OCI-LY1 (cell line): ENCODE results near the gene ASAH2.

Experiments
- H2AFZ ChIP-seq: fragments of 200-600 bp; sonication (generic), shearing (Covaris generic); 2 replicates; pipeline ENCODE4 v1.6.0; 2014; ENCODE audit warnings: antibody characterized with exemption, mild to moderate bottlenecking, low read length
- H3F3A ChIP-seq: fragments of 200-600 bp; sonication (generic), shearing (Covaris generic); 2 replicates; pipeline ENCODE4 v1.6.0; 2014; ENCODE audit warnings: mild to moderate bottlenecking, antibody characterized with exemption, low read length, moderate library complexity; ENCODE audit not compliant: insufficient read depth
- H3K27ac ChIP-seq: fragments of 200-600 bp; sonication (generic); 2 replicates; pipeline ENCODE4 v1.5.1; 2014; ENCODE audit warnings: low read length, mixed run types, mild to moderate bottlenecking, low read depth; ENCODE audit not compliant: poor library complexity, severe bottlenecking
- H3K27me3 ChIP-seq: fragments of 200-600 bp; sonication (generic); 2 replicates; pipeline ENCODE4 v1.6.0; 2014; ENCODE audit warnings: antibody characterized with exemption, mild to moderate bottlenecking, low read length, moderate library complexity; ENCODE audit not compliant: insufficient read depth
- H3K36me3 ChIP-seq: fragments of 200-600 bp; sonication (generic); 2 replicates; pipeline ENCODE4 v1.6.1; 2014; ENCODE audit warnings: mild to moderate bottlenecking, antibody characterized with exemption, low read length, moderate library complexity, mixed read lengths; ENCODE audit not compliant: insufficient read depth
- H3K4me1 ChIP-seq: fragments of 200-600 bp; sonication (generic); 2 replicates; pipeline ENCODE4 v1.5.1; 2014; ENCODE audit warnings: mild to moderate bottlenecking, low read length, moderate library complexity; ENCODE audit not compliant: insufficient read depth, severe bottlenecking
- H3K4me2 ChIP-seq: fragments of 200-600 bp; sonication (generic), shearing (Covaris generic); 2 replicates; pipeline ENCODE4 v1.6.1; 2014; ENCODE audit warnings: low read length
- H3K4me3 ChIP-seq: fragments of 200-600 bp; sonication (generic); 2 replicates; pipeline ENCODE4 v1.5.1; 2014; ENCODE audit warnings: low read length, low read depth, mild to moderate bottlenecking, mixed read lengths; ENCODE audit not compliant: poor library complexity, severe bottlenecking
- H3K79me2 ChIP-seq: fragments of 200-600 bp; shearing (Covaris generic); 2 replicates; pipeline ENCODE4 v1.6.1; 2016; ENCODE audit warnings: mixed run types, low read length, mixed read lengths; ENCODE audit not compliant: insufficient read depth
- H3K9ac ChIP-seq: fragments of 200-600 bp; sonication (generic), shearing (Covaris generic); 2 replicates; pipeline ENCODE4 v1.6.1; 2014; ENCODE audit warnings: mild to moderate bottlenecking, low read length, mixed read lengths
- H3K9me2 ChIP-seq: fragments of 200-600 bp; sonication (generic), shearing (Covaris generic); 2 replicates; pipeline ENCODE4 v1.6.1; 2014; ENCODE audit warnings: low read depth, mild to moderate bottlenecking, low read length, mixed read lengths
- H3K9me3 ChIP-seq: fragments of 200-600 bp; shearing (Covaris generic); 2 replicates; pipeline ENCODE4 v1.6.1; 2014; ENCODE audit warnings: low read length, mixed read lengths
- H4K20me1 ChIP-seq: fragments of 200-600 bp; sonication (generic), shearing (Covaris generic); 2 replicates; pipeline ENCODE4 v1.6.0; 2016; ENCODE audit warnings: mild to moderate bottlenecking, low read length; ENCODE audit not compliant: insufficient read depth
- CTCF ChIP-seq: fragments of 200-600 bp; sonication (generic), shearing (Covaris generic); IDR thresholded peaks from 2 replicates; pipeline ENCODE4 v1.5.1; 2017; ENCODE audit warnings: mild to moderate bottlenecking, antibody characterized with exemption, low read length, moderate library complexity, mixed read lengths
- EZH2 ChIP-seq: fragments of 200-600 bp; sonication (generic), shearing (Covaris generic); IDR thresholded peaks from 2 replicates; pipeline ENCODE4 v1.8.0; 2017; ENCODE audit warnings: borderline replicate concordance, mixed run types, mild to moderate bottlenecking, antibody characterized with exemption, low read length, moderate library complexity, mixed read lengths

The ASAH2 gene

GRCh38 chr10:50224330-50224952, 26.9 kb downstream of the ASAH2 start:
- Histone ChIP-seq H3K9me2 (no peaks in the 10 kb centered on the region), H3K27me3 (no peaks in the 10 kb centered on the region), H3K4me1 (peaks cover 2% of the 10 kb centered on the region), H3K27ac (no peak overlapping the region), H3K79me2 (no peaks in the 10 kb centered on the region), H2AFZ (no peak overlapping the region), H3F3A (no peaks in the 10 kb centered on the region), H3K4me3 (no peak overlapping the region), H3K4me2 (no peak overlapping the region), H3K9me3 (no peaks in the 10 kb centered on the region), H3K9ac (no peak overlapping the region), H4K20me1 (no peaks in the 10 kb centered on the region), H3K36me3 (no peaks in the 10 kb centered on the region)
- TF ChIP-seq CTCF (peak; percentile 66), EZH2 (no peak)

GRCh38 chr10:50222199-50222598, 29.1 kb downstream of the ASAH2 start:
- no peak overlapping the region for H3K27ac ChIP-seq
- H3K27me3 ChIP-seq, result no peaks in the 10 kb centered on the region
- no peaks in the 10 kb centered on the region for H3K36me3 ChIP-seq
- no peaks in the 10 kb centered on the region for H3F3A ChIP-seq
- H3K4me1 ChIP-seq, result peaks cover 2% of the 10 kb centered on the region
- no peak overlapping the region for H3K4me3 ChIP-seq
- H3K9ac ChIP-seq, result no peak overlapping the region
- no peak overlapping the region for H2AFZ ChIP-seq
- H3K79me2 ChIP-seq, result no peaks in the 10 kb centered on the region
- H4K20me1 ChIP-seq, result no peaks in the 10 kb centered on the region
- no peaks in the 10 kb centered on the region for H3K9me2 ChIP-seq
- no peak overlapping the region for H3K4me2 ChIP-seq
- TF ChIP-seq CTCF (no peak), EZH2 (no peak)
- no peaks in the 10 kb centered on the region for H3K9me3 ChIP-seq

GRCh38 chr10:50221470-50221869, 29.8 kb downstream of the ASAH2 start:
- H3F3A ChIP-seq, result no peaks in the 10 kb centered on the region
- no peaks in the 10 kb centered on the region for H3K9me2 ChIP-seq
- peaks cover 2% of the 10 kb centered on the region for H3K4me1 ChIP-seq
- TF ChIP-seq EZH2 (no peak), CTCF (no peak)
- H3K4me3 ChIP-seq, result no peak overlapping the region
- H3K9ac ChIP-seq, result no peak overlapping the region
- no peaks in the 10 kb centered on the region for H3K9me3 ChIP-seq
- no peak overlapping the region for H2AFZ ChIP-seq
- H3K4me2 ChIP-seq, result no peak overlapping the region
- H3K27me3 ChIP-seq, result no peaks in the 10 kb centered on the region
- H3K27ac ChIP-seq, result no peak overlapping the region
- H3K79me2 ChIP-seq, result no peaks in the 10 kb centered on the region
- no peaks in the 10 kb centered on the region for H4K20me1 ChIP-seq
- H3K36me3 ChIP-seq, result no peaks in the 10 kb centered on the region
